Heart right ventricle (tissue), 16 donors: ENCODE measurements around the gene MANF. TPM values are rescaled to one million over a fixed set of nuclear protein-coding genes. Genes with fewer than 3 reads are reported as not detected.

Source experiments
- ATAC-seq, 8 donors: fragments of 200-7000 bp; cut with Tn5 transposase; one replicate each; pipeline ENCODE4 v1.9.1; 2020; ENCODE audit warnings: mild to moderate bottlenecking in 8 of 8, moderate library complexity in 8 of 8, moderate number of reproducible peaks in 1 of 8
- DNase-seq, 2 donors: peaks; one replicate each; pipeline ENCODE4 v3.0.0-alpha.2; 2020
- H3K27ac ChIP-seq, 10 donors: fragments of 200-600 bp; sonication (generic) in 2 of 10; one replicate each; pipeline versions ENCODE4 v1.5.0 to v1.8.0; 2020 to 2022; ENCODE audit warnings: mild to moderate bottlenecking in 3 of 10
- H3K27me3 ChIP-seq, 7 donors: fragments of 200-600 bp; one replicate each; pipeline ENCODE4 v1.8.0; 2021 to 2022; ENCODE audit warnings: mild to moderate bottlenecking in 2 of 7
- H3K36me3 ChIP-seq, 9 donors: fragments of 200-600 bp; sonication (generic) in 1 of 9; one replicate each; pipeline versions ENCODE4 v1.5.0 to v1.8.0; 2020 to 2022; ENCODE audit warnings: mild to moderate bottlenecking in 2 of 9
- H3K4me1 ChIP-seq, 9 donors: fragments of 200-600 bp; sonication (generic) in 1 of 9; one replicate each; pipeline versions ENCODE4 v1.5.0 to v1.8.0; 2020 to 2022; ENCODE audit warnings: mild to moderate bottlenecking in 4 of 9
- H3K4me3 ChIP-seq, 10 donors: fragments of 200-600 bp; sonication (generic) in 2 of 10; one replicate each; pipeline versions ENCODE4 v1.5.0 to v1.8.0; 2020 to 2022; ENCODE audit warnings: mild to moderate bottlenecking in 7 of 10, moderate library complexity in 2 of 10
- H3K9me3 ChIP-seq, 11 donors: fragments of 200-600 bp in 10 of 11; sonication (generic) in 2 of 11; one replicate each; pipeline versions ENCODE4 v1.5.0 to v1.8.0; 2013 to 2022; ENCODE audit warnings: mild to moderate bottlenecking in 2 of 11, control low read depth in 1 of 11, moderate library complexity in 1 of 11
- WGBS, 2 donors: extraction: QIAGEN DNeasy Blood & Tissue Kit; methylation state at CpG; one replicate each; pipeline ENCODE4 v1.1.7; 2013; ENCODE audit warnings: inconsistent platforms in 1 of 2; 5-methylcytosine and 5-hydroxymethylcytosine counted together
- intact Hi-C, 10 donors: fragments of 100-400 bp; cut with DNase I; formaldehyde crosslinking; loops; one replicate each; pipeline versions ENCODE4 v1.11.1 to v1.14.2; 2022
- polyA plus RNA-seq, 2 donors: library from polyadenylated mRNA; stranded (reverse); fragments of 200-250 nt; gene quantifications; one replicate each; pipeline ENCODE4 v1.2.3, GENCODE V29; 2013
- total RNA-seq, 10 donors: library from RNA; stranded (reverse); fragmentation: NEBNext Ultra II Directional in 3 of 10; extraction: Animal tissue kit (Norgen Biotek cat#: 25700) in 3 of 10; gene quantifications; one replicate each; pipeline versions ENCODE4 v1.2.1 to v1.2.4, GENCODE V29; 2021 to 2023
- TF ChIP-seq, protein P1 (sequence below), 9 donors: fragments of 200-600 bp; sonication (generic) in 2 of 9; IDR thresholded peaks; one replicate each; pipeline versions ENCODE4 v1.5.0 to v1.8.0; 2021 to 2022; ENCODE audit warnings: antibody characterized with exemption in 9 of 9, mild to moderate bottlenecking in 5 of 9, moderate library complexity in 1 of 9
- donor health status: Arrhythmogenic right ventricular cardiomyopathy.
- donor health status: ischemic (EF 13 %, LVEDD 7.1; RV severe dilation, severe dysfunction).
- donor health status: healthy with polysubstance abuse.
- donor health status: DM: no; HTN: yes; CAD: no.
- donor health status: DM: no; HTN: no; CAD: no.
- donor health status: ischemic (EF 25% LVEDD 6.9; RV normal size, moderate dysfunction).
- donor health status: ischemic (EF 25% LVEDD 5.7; RV mildly dilated, moderate dysfunction).
- donor health status: healthy.
- donor health status: DM: yes; HTN: yes; CAD: no.
- donor health status: Ischemic cardiomyopathy.
- donor health status: ischemic (EF 35%, LVEDD 5.7; RV mildly dilated, moderate dysfunction).
- donor health status: nonischemic (EF 11% LVEDD 7.7; RV severe dilation, severe dysfunction).
- donor health status: DM: yes; HTN: yes; CAD: no.
- donor health status: PGD.
- donor health status: ischemic (EF 29% LVEDD 5.4; RV normal size, mild dysfunction).
- donor health status: nonischemic (EF 23%, LVEDD 6.1; RV moderate dilation, normal function).

The MANF gene
- total and polyA plus RNA-seq, 12 donors = 19.1 to 150 (median 45.1) TPM

DNA sequence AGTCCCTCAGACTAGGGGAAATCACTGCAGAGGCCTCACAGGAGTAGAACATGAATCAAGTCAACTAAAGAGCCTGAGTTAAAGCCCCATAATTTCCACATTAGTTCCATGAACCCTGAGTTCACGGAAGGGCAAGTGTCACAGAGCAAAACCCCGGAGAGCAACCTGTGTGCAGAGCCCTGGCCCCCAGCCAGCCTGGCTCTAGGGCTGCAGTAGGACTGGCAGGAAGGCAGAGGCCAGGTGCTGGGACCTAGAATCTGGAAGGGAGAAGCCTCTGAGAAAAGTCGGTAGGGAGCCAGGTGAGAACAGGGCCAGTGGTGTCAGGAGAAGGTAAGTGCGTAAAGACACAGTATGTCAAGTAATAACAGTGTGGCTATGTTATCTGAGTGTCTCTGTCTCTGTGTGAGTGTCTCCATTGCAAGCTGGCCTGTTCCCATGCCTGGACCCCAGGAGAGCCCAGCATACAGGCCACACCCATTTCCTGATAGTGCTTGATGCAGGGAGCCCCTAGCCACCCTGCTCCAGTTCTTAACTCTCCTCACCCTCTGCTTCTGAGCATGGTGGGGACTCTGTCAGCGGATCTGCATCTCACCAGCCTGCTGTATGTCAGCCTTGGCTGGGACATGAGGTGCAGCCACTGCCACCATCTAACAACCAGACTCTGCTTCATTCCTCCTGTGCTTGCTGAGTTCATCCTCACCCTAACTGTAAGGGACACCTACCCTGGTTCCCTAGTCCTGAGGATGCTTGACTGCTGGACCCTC, 11.3 kb upstream of the MANF start:
- 80% methylated on average over 5 of the region's 5 CpGs for WGBS, 2 donors
- H3K36me3 ChIP-seq = no peaks in the 10 kb centered on the region
- TF ChIP-seq, protein P1, sequence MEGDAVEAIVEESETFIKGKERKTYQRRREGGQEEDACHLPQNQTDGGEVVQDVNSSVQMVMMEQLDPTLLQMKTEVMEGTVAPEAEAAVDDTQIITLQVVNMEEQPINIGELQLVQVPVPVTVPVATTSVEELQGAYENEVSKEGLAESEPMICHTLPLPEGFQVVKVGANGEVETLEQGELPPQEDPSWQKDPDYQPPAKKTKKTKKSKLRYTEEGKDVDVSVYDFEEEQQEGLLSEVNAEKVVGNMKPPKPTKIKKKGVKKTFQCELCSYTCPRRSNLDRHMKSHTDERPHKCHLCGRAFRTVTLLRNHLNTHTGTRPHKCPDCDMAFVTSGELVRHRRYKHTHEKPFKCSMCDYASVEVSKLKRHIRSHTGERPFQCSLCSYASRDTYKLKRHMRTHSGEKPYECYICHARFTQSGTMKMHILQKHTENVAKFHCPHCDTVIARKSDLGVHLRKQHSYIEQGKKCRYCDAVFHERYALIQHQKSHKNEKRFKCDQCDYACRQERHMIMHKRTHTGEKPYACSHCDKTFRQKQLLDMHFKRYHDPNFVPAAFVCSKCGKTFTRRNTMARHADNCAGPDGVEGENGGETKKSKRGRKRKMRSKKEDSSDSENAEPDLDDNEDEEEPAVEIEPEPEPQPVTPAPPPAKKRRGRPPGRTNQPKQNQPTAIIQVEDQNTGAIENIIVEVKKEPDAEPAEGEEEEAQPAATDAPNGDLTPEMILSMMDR (IDR thresholded peaks at IDR 0.05) = no peak
- no peaks in the 10 kb centered on the region for H3K4me1 ChIP-seq
- DNase-seq (no peak), ATAC-seq (no peak)
- H3K27me3 ChIP-seq = no peaks in the 10 kb centered on the region
- intact Hi-C loops = loop anchor here in 9 of 10 donors (5.0 to 10.0 kb wide), 8 partner anchors 269 to 802 kb away; partner anchors contain the start of gene MAPKAPK3 (in 7 of the 9)
- H3K4me3 ChIP-seq = no peak overlapping the region
- H3K27ac ChIP-seq = no peak overlapping the region
- H3K9me3 ChIP-seq = no peaks in the 10 kb centered on the region

DNA sequence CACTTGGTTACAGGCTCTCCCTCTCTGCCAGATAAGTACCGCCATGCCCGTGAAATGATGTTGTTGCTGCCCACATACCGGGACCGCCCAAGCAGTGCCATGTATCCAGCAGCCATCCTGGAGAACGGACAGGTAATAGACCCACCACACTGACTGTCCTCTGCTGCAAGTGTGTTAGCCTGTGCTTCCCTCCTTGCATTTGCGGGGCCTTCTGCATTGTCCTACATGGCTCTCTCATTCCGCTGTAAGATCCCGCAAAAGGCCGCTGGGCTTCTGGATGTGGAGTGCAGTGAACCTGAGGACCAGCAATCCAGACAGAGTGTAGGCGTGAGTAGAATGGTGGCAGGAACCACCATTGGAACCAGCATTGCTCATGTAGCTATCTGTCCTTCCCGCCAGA, 10.6 kb upstream of the MANF start:
- ATAC-seq (no peak), DNase-seq (no peak)
- Histone ChIP-seq H3K27ac (no peak overlapping the region), H3K4me1 (no peaks in the 10 kb centered on the region), H3K9me3 (no peaks in the 10 kb centered on the region), H3K36me3 (no peaks in the 10 kb centered on the region), H3K4me3 (no peak overlapping the region), H3K27me3 (no peaks in the 10 kb centered on the region)
- intact Hi-C loops = loop anchor here in 9 of 10 donors (5.0 to 10.0 kb wide), 8 partner anchors 270 to 802 kb away; partner anchors contain the start of gene MAPKAPK3 (in 7 of the 9)
- 91 to 92% methylated on average over 11 of the region's 11 CpGs for WGBS, 2 donors
- TF ChIP-seq, protein P1 (IDR thresholded peaks at IDR 0.05) = no peak

DNA sequence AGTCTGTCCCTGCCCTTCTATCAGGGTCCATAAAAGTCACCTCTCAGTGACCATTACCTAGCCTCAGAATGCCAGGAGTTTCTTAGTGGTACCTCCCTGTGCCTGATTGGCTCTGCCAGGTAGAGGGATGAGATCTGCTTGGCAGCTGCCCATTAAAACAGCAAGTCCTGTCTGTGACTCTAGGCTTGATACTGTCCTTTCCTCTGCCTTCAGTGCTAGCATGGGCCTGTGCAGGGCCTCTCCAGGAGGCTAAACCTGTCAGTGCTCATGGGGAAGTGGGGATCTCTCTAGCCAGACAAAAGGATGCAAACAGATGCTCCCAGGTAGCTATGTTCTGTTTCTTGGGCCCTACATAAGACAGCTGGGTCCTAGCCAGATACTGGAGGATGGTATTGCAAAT, 10.0 kb upstream of the MANF start:
- Histone ChIP-seq H3K27ac (no peak overlapping the region), H3K4me1 (no peaks in the 10 kb centered on the region), H3K27me3 (no peaks in the 10 kb centered on the region), H3K36me3 (no peaks in the 10 kb centered on the region), H3K9me3 (no peaks in the 10 kb centered on the region), H3K4me3 (no peak overlapping the region)
- intact Hi-C loops = loop anchor here in 4 of 10 donors (5.0 to 10.0 kb wide), 5 partner anchors 270 to 753 kb away; no protein-coding TSS in a partner anchor
- TF ChIP-seq, protein P1 (IDR thresholded peaks at IDR 0.05) = no peak
- ATAC-seq (no peak), DNase-seq (no peak)

DNA sequence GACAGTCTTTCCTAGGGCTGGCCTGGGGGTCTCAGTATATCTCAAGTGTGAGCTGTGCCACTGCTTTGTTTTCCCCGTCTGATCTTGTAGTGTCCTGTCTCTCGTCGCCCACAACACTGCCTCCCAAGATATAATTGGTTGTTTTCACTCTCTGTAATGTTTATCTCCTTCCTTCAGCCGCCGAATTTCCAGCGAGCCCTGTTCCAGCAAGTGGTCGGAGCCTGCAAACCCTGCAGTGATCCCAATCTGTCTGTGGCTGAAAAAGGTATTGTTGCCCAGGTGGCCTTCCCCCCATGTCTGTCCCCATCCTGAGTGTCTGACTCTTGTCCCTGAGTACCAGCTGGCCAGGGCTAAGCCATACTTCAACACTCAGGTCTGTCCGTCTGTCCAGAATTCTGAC, 9.5 kb upstream of the MANF start:
- 63 to 67% methylated on average over 8 of the region's 8 CpGs for WGBS, 2 donors
- intact Hi-C loops = loop anchor here in 4 of 10 donors (5.0 to 10.0 kb wide), 5 partner anchors 271 to 753 kb away; no protein-coding TSS in a partner anchor
- ATAC-seq = no peak

More for the DNA sequence above, 9.5 kb upstream of the MANF start:
- H3K4me1 ChIP-seq = no peaks in the 10 kb centered on the region
- no peaks in the 10 kb centered on the region for H3K36me3 ChIP-seq
- no peaks in the 10 kb centered on the region for H3K27me3 ChIP-seq
- H3K4me3 ChIP-seq = no peak overlapping the region
- H3K27ac ChIP-seq = no peak overlapping the region
- H3K9me3 ChIP-seq = no peaks in the 10 kb centered on the region
- no peak for DNase-seq
- TF ChIP-seq, protein P1 (IDR thresholded peaks at IDR 0.05) = no peak
